Thoracic aorta (tissue), 2 donors: ENCODE measurements around the gene VPS18. TPM values are rescaled to one million over a fixed set of nuclear protein-coding genes. Genes with fewer than 3 reads are reported as not detected.

Experiments used
- ATAC-seq: fragments of 150-250 bp; one replicate; pipeline ENCODE4 v1.8.0; 2017; ENCODE audit warnings: low read depth; ENCODE audit not compliant: insufficient number of reproducible peaks, low FRiP score
- DNase-seq: peaks from one replicate; pipeline ENCODE4 v3.0.0-alpha.2; 2020; ENCODE audit warnings: low spot score
- H3K27ac ChIP-seq, 2 donors: fragments of 200-600 bp; sonication (generic); 1 replicate in 1 of 2; 2 replicates in 1 of 2; pipeline ENCODE4 v1.5.1; 2016; ENCODE audit warnings: mild to moderate bottlenecking in 2 of 2, moderate library complexity in 2 of 2
- H3K27me3 ChIP-seq: fragments of 200-600 bp; sonication (generic); replicated peaks from 2 replicates; pipeline ENCODE4 v1.6.0; 2016; ENCODE audit warnings: mild to moderate bottlenecking; ENCODE audit not compliant: insufficient read depth
- H3K36me3 ChIP-seq: fragments of 200-600 bp; sonication (generic); one replicate; pipeline ENCODE4 v1.5.1; 2016
- H3K4me1 ChIP-seq, 2 donors: fragments of 200-600 bp; sonication (generic); 1 replicate in 1 of 2; 2 replicates in 1 of 2; pipeline versions ENCODE4 v1.5.1 to v1.6.0; 2016; ENCODE audit warnings: low read depth in 2 of 2, mild to moderate bottlenecking in 1 of 2; ENCODE audit not compliant: control insufficient read depth in 1 of 2
- H3K4me3 ChIP-seq: fragments of 200-600 bp; sonication (generic); 2 replicates; pipeline ENCODE4 v1.5.1; 2016; ENCODE audit warnings: mild to moderate bottlenecking
- H3K9me3 ChIP-seq: fragments of 200-600 bp; sonication (generic); 2 replicates; pipeline ENCODE4 v1.5.1; 2016
- total RNA-seq, 2 donors: library from RNA; depleted of rRNA; stranded (reverse); fragments of >200 nt; gene quantifications; one replicate each; pipeline versions ENCODE4 v1.1.0 to v1.2.3, GENCODE V29; 2016
- TF ChIP-seq, protein P1 (sequence below): fragments of 200-600 bp; sonication (generic); IDR thresholded peaks from one replicate; pipeline ENCODE4 v1.5.1; 2019; ENCODE audit warnings: antibody characterized with exemption

VPS18 gene
- total RNA-seq, 2 donors from 2014 or later = 26.0 to 37.9 TPM

DNA sequence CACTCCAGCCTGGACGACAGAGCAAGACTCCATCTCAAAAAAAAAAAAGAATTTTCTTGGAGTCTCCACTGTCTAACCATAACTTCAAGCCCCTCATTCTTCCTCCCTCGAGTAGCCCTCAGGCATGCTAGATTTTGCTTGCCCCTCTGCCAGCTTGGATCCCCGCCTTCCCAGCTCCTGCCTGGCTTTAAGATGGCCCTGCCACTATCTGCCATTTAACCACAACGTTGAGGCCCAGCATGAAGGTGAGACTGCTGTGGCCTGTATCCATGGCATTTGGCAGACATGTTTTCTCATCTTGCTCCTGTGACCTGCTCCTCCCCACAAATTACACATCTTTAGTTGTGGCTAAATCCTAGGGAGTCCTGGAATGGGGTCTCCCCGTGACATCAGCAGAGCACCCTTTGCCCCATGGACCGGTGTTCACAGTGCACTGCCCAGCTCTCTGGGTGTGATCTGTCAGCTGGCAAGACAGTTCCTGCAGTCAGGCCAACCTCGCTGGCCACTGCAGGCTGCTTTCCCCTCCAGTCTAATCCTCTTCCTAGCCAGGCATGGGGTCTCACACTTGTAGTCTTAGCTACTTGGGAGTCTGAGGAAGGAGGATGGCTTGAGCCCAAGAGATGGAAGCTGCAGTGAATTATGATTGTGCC lies 10.4 kb downstream of the VPS18 start:
- DNase-seq (no peak), ATAC-seq (no peak)
- Histone ChIP-seq H3K4me3 (no peak overlapping the region), H3K9me3 (no peaks in the 10 kb centered on the region), H3K4me1 (peaks cover 20 to 26% of the 10 kb centered on the region in 2 donors), H3K27me3 (no peaks in the 10 kb centered on the region), H3K36me3 (peaks cover 18% of the 10 kb centered on the region), H3K27ac (peak overlapping the region; percentile 34 to 96)
- TF ChIP-seq, protein P1, sequence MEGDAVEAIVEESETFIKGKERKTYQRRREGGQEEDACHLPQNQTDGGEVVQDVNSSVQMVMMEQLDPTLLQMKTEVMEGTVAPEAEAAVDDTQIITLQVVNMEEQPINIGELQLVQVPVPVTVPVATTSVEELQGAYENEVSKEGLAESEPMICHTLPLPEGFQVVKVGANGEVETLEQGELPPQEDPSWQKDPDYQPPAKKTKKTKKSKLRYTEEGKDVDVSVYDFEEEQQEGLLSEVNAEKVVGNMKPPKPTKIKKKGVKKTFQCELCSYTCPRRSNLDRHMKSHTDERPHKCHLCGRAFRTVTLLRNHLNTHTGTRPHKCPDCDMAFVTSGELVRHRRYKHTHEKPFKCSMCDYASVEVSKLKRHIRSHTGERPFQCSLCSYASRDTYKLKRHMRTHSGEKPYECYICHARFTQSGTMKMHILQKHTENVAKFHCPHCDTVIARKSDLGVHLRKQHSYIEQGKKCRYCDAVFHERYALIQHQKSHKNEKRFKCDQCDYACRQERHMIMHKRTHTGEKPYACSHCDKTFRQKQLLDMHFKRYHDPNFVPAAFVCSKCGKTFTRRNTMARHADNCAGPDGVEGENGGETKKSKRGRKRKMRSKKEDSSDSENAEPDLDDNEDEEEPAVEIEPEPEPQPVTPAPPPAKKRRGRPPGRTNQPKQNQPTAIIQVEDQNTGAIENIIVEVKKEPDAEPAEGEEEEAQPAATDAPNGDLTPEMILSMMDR = no peak

DNA sequence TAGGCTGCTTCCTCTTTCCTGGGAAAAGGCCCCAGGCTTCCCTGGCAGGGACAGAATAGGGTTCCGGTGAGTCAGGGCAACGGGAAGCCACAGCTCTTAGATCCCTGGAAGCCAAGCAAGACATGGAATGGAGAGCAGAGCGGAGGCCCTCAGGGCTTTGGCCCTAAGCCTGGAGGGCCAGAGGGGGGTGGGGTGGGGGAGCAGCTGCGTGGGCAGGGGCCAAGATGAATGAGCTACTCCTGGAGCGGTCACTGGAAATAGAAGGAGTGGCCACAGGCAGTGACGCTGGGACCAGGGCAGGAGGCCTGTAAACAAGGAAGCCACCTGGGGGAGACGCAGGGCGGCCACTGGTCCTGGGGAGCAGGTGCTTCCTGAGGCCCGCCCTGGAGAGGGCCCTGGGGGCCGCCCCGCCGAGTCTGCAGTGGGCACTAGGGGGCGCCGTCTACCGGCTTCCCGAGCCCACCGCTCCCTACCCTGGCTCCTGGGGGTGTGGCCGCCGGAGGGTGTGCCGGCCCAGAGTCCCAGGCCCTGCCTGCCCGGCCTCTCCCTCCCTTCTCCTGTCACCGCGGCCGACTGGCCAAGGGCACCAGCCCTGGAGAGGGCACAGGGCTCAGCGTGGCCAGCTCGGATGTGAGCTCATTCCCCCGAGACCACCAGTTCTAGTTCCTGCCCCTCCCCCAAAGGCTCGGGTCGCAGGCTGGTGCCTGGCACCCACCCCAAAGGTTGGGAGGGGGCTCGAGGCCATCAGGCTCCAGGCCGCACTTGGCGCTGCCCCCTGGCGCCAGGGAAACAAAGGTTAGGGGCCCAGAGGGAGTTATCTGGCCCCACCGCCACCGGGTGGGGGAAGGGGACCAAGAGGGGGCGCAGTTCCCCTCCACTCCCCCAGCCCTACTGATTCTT lies 12.1 kb downstream of the VPS18 start:
- TF ChIP-seq, protein P1 = peak; percentile 81
- DNase-seq (peak; percentile 71), ATAC-seq (peak; percentile 68)
- peaks cover 7% of the 10 kb centered on the region for H3K36me3 ChIP-seq
- no peaks in the 10 kb centered on the region for H3K27me3 ChIP-seq
- peaks cover 20 to 26% of the 10 kb centered on the region in 2 donors for H3K4me1 ChIP-seq
- H3K4me3 ChIP-seq = peak overlapping the region; percentile 76
- H3K27ac ChIP-seq = peak overlapping the region; percentile 88 to 96
- no peaks in the 10 kb centered on the region for H3K9me3 ChIP-seq

DNA sequence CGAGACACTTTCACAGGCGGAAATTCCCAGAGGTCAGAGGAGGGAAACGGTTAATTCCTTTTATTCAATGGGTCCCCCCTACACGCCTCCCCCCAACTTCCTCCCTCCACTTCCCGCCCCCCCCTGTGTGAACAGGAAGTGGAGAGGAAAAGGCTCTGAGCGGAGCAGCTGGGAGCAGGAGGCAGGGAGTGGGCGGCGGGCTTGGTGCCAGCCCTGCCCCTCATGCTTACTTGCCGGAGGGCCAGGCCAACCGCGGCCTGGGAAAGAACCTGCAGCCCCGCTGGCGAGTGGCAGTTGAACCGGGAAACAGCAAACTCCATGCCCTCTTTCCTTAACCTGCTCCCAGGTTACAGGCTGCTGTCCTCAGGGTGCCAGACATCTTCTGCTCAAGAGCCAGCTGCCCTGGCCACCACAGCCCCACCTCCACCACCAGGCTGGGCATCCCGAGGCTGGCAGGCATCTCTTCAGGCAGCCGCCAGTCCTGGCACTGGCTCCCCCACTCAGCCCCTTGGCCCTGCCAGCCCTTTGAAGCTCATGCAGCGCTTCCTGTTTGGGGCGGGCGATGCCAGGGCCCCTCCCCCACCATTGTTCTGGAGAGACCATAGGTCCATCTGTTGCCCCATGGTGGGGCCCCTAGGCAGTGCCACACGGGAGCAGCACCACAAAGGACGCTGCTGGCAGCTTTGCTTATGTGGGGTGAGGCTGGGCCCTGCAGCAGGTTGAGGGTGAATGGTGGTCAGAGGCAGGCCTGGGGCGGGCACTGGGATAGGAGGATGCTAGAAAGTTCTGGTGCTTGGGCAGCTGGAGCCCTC lies 12.9 kb downstream of the VPS18 start:
- H3K27me3 ChIP-seq = no peaks in the 10 kb centered on the region
- H3K9me3 ChIP-seq = no peaks in the 10 kb centered on the region
- ATAC-seq (peak; percentile 37), DNase-seq (no peak)
- H3K27ac ChIP-seq = peak overlapping the region; percentile 88 to 96
- TF ChIP-seq, protein P1 = no peak
- H3K4me1 ChIP-seq = peaks cover 20 to 26% of the 10 kb centered on the region in 2 donors
- H3K36me3 ChIP-seq = peaks cover 7% of the 10 kb centered on the region
- H3K4me3 ChIP-seq = peak overlapping the region; percentile 76

DNA sequence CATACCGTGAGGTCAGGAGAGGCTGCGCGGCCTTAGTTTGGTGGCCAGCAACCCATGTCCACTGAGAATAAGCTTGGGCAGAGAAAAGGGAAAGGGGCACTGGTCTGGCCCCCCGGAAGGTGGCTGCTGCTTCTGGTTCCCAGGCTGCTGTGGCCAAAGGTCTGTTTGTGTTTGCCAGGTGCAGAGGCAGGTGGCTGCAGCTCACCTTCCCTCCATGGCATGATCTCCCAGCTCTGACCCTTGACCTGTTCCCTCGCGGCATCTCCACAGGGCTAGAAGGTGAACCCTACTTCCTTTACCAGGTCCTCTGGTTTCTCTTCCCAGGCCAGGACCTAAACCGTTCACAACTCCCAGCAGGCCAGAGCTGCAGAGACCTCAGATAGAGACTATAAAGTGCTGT lies 13.8 kb downstream of the VPS18 start:
- ATAC-seq (no peak), DNase-seq (no peak)
- Histone ChIP-seq H3K27me3 (no peaks in the 10 kb centered on the region), H3K36me3 (peaks cover 2% of the 10 kb centered on the region), H3K4me1 (peaks cover 20 to 26% of the 10 kb centered on the region in 2 donors), H3K9me3 (no peaks in the 10 kb centered on the region), H3K27ac (peak overlapping the region in 1 of 2 donors; percentile 96), H3K4me3 (no peak overlapping the region)
- TF ChIP-seq, protein P1 = no peak
